Effector memory CD8-positive, alpha-beta T cell (primary cell): ENCODE results near the gene BCL2L14.
A peak's percentile ranks its signal among the peaks of the same experiment; 100 is the strongest.

Experiments
- ATAC-seq: fragments of 150-1000 bp; cut with Tn5 transposase; replicated peaks from 2 replicates; pipeline ENCODE4 v1.10.0; 2021; ENCODE audit warnings: mild to moderate bottlenecking, moderate library complexity
- DNase-seq, 3 experiments: peaks; one replicate each; pipeline ENCODE4 v3.0.0; 2021
- H3K27ac Mint-ChIP-seq, 2 donors: one replicate each; pipeline ENCODE4 v1.8.0; 2022; ENCODE audit warnings: mild to moderate bottlenecking in 2 of 2, mixed read lengths in 2 of 2, moderate library complexity in 2 of 2
- H3K27me3 Mint-ChIP-seq, 2 donors: one replicate each; pipeline ENCODE4 v1.8.0; 2022; ENCODE audit warnings: mixed read lengths in 2 of 2
- H3K36me3 Mint-ChIP-seq: one replicate; pipeline ENCODE4 v1.8.0; 2022; ENCODE audit warnings: mild to moderate bottlenecking, moderate library complexity, mixed read lengths; ENCODE audit not compliant: insufficient read depth
- H3K4me1 Mint-ChIP-seq, 2 donors: one replicate each; pipeline ENCODE4 v1.8.0; 2022; ENCODE audit warnings: low read depth in 2 of 2, mixed read lengths in 2 of 2
- H3K4me3 Mint-ChIP-seq, 2 donors: one replicate each; pipeline ENCODE4 v1.8.0; 2022; ENCODE audit warnings: mild to moderate bottlenecking in 2 of 2, mixed read lengths in 2 of 2, moderate library complexity in 2 of 2
- H3K9me3 Mint-ChIP-seq, 2 donors: one replicate each; pipeline ENCODE4 v1.8.0; 2022; ENCODE audit warnings: mixed read lengths in 2 of 2

The BCL2L14 gene

DNA sequence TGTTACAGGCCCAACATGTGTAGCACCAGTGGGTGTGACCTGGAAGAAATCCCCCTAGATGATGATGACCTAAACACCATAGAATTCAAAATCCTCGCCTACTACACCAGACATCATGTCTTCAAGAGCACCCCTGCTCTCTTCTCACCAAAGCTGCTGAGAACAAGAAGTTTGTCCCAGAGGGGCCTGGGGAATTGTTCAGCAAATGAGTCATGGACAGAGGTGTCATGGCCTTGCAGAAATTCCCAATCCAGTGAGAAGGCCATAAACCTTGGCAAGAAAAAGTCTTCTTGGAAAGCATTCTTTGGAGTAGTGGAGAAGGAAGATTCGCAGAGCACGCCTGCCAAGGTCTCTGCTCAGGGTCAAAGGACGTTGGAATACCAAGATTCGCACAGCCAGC, 8.6 kb downstream of the BCL2L14 start:
- ATAC-seq (no peak), DNase-seq (no peak)
- Mint-ChIP-seq H3K9me3 (no peaks in the 10 kb centered on the region), H3K27me3 (peaks cover 30 to 40% of the 10 kb centered on the region in 2 donors), H3K4me1 (no peaks in the 10 kb centered on the region), H3K27ac (no peak overlapping the region), H3K4me3 (no peak overlapping the region), H3K36me3 (no peaks in the 10 kb centered on the region)

DNA sequence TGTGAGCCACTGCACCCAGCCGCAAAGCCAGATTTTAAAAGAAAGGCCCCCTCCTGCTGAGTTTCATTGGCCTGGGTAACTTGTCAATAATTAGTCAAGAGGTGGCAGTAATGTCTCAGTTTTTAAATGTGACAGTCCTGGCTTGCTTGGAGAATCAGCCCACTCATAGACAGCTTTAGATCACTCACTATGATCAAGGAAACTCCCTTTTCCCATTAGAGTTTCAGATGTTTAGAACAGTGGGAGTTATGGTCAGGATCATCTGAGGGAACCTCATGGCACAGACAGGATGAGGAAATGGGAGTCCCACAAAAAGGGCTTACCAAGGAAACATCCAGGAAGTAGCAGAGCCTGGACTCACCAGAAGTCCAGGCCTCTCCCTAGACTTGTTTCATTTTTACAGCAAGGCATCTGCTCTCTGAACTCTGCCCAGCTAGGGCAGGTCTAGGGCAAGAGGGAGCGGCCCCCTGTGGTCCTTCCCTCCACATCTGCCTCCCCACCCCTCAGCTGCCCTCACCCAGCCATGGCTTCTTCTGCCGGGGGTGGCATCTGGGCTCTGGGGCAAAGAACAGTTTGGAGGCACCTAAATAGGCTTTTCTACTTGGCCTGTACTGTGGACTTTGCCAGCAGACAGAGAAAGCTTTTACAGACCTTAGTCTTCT, 11.2 kb downstream of the BCL2L14 start:
- H3K4me3 Mint-ChIP-seq = no peak overlapping the region
- no peaks in the 10 kb centered on the region for H3K9me3 Mint-ChIP-seq
- no peaks in the 10 kb centered on the region for H3K36me3 Mint-ChIP-seq
- DNase-seq = no peak
- no peak overlapping the region for H3K27ac Mint-ChIP-seq
- peak; percentile 33 for ATAC-seq
- no peaks in the 10 kb centered on the region for H3K4me1 Mint-ChIP-seq
- peaks cover 21 to 26% of the 10 kb centered on the region in 2 donors for H3K27me3 Mint-ChIP-seq

- Mint-ChIP-seq H3K27me3 (peaks cover 21 to 35% of the 10 kb centered on the region in 2 donors), H3K4me1 (no peaks in the 10 kb centered on the region), H3K9me3 (no peaks in the 10 kb centered on the region), H3K36me3 (peaks cover 3% of the 10 kb centered on the region), H3K4me3 (no peak overlapping the region), H3K27ac (no peak overlapping the region)
- no peak for ATAC-seq
- no peak for DNase-seq
These were observed 12.9 kb downstream of the BCL2L14 start for GRCh38 chr12:12083688-12084087.

DNA sequence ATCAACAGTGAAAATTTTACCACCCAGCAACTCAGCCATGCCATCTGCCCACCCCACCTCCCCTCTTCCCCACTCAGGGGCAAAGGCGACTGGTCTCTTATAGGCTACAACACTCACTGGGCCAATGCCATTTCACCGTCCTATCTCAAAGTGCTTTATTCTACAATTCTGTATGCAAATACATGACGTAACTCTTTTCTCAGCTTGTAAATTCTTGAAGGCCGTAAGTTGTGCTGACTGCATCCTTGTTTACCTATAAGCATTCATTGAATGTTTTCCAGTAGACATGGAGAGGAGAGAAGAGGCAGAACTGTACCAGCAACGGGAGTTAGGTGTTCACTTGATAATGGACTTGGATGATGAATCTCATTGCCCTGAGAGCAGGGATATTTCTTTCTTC, 15.6 kb downstream of the BCL2L14 start:
- no peak for ATAC-seq
- no peaks in the 10 kb centered on the region for H3K9me3 Mint-ChIP-seq
- no peak overlapping the region for H3K4me3 Mint-ChIP-seq
- H3K27me3 Mint-ChIP-seq = peaks cover 30 to 41% of the 10 kb centered on the region in 2 donors
- peaks cover 4% of the 10 kb centered on the region for H3K36me3 Mint-ChIP-seq
- no peaks in the 10 kb centered on the region for H3K4me1 Mint-ChIP-seq
- DNase-seq = no peak
- H3K27ac Mint-ChIP-seq = no peak overlapping the region

DNA sequence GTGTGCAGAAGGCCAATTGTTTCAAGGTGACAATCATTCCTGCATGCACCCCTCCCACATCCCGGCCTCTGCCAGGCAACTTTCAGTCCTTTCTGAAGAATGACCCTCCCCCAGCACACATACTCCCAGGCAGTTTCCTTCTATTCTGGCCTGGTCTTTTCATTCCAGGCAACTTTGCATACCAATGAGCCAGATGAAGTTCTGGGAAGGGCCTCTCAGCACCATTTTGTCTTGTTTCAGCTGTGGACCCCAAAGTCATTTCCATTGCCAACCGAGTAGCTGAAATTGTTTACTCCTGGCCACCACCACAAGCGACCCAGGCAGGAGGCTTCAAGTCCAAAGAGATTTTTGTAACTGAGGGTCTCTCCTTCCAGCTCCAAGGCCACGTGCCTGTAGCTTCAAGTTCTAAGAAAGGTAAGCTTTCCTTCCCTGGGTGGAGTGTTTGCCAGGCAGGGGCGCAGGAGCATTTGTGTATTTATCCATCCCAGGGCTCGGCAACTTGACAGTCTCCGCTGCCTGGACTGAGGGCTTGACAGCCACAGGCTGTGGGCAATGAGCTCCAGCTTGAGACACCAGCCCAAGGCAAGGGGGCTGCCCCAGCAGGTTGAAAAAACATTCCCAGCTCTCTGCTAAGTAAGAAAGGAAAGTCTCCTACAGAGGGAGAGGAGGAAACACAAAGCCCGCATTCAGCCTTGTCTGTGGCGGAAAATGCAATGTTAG, 16.4 kb downstream of the BCL2L14 start:
- no peak overlapping the region for H3K27ac Mint-ChIP-seq

GRCh38 chr12:12087693-12088034, 16.9 kb downstream of the BCL2L14 start:
- no peak for ATAC-seq
- Mint-ChIP-seq H3K27ac (no peak overlapping the region), H3K27me3 (peaks cover 35 to 54% of the 10 kb centered on the region in 2 donors), H3K36me3 (peaks cover 4% of the 10 kb centered on the region), H3K9me3 (no peaks in the 10 kb centered on the region), H3K4me3 (no peak overlapping the region), H3K4me1 (no peaks in the 10 kb centered on the region)
- no peak for DNase-seq

More for the DNA sequence above, 16.4 kb downstream of the BCL2L14 start:
- Mint-ChIP-seq H3K4me3 (no peak overlapping the region), H3K9me3 (no peaks in the 10 kb centered on the region), H3K4me1 (no peaks in the 10 kb centered on the region), H3K27me3 (peaks cover 32 to 49% of the 10 kb centered on the region in 2 donors), H3K36me3 (peaks cover 4% of the 10 kb centered on the region)
- ATAC-seq (no peak), DNase-seq (no peak)

- Mint-ChIP-seq H3K27ac (no peak overlapping the region), H3K4me3 (no peak overlapping the region), H3K36me3 (peaks cover 4% of the 10 kb centered on the region), H3K9me3 (no peaks in the 10 kb centered on the region), H3K27me3 (peaks cover 39 to 55% of the 10 kb centered on the region in 2 donors), H3K4me1 (no peaks in the 10 kb centered on the region)
- ATAC-seq = no peak
- DNase-seq = no peak
These were observed 17.4 kb downstream of the BCL2L14 start for GRCh38 chr12:12088147-12088546.

DNA sequence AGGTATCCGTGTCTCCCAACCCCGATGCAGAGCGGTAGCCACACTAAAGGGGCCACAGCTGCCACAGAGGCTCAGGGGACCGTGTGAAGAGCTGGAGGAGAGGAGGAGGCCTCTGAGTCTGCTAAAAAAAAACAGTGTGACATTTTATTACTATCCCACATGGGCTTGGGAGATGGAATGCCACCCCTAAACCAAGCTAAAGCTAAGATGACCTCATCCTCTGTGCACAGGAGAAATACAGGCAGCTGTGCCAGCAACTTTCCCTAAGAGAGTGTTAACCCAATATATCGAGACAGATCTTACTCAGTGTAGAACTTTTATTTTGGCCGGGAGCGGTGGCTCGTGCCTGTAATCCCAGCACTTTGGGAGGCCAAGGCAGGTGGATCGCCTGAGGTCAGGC, 18.0 kb downstream of the BCL2L14 start:
- H3K4me3 Mint-ChIP-seq = no peak overlapping the region
- H3K27me3 Mint-ChIP-seq = peaks cover 40 to 55% of the 10 kb centered on the region in 2 donors
- no peak overlapping the region for H3K27ac Mint-ChIP-seq
- H3K36me3 Mint-ChIP-seq = peaks cover 4% of the 10 kb centered on the region
- no peaks in the 10 kb centered on the region for H3K9me3 Mint-ChIP-seq
- no peak for DNase-seq
- no peak for ATAC-seq
- no peaks in the 10 kb centered on the region for H3K4me1 Mint-ChIP-seq

DNA sequence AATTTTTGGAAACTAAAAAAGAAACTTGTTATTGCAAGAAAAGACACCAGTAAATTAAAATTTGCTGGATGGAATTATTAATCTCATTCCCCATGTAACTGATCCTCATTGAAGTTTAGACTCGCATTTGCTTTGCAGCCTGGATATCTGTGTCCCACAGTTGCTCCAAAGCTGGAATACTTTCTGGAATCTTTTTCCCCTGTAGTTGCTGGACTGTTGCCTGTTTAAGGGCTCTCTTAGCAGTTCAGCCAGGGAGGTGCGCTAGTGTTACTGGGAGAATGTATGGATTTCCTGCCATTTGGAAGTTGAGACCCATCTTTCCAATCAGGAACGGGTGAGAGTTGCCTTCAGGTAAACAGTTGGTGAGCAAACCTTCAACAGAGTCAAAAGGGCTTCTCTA, 20.3 kb downstream of the BCL2L14 start:
- Mint-ChIP-seq H3K36me3 (peaks cover 4% of the 10 kb centered on the region), H3K9me3 (no peaks in the 10 kb centered on the region), H3K27ac (no peak overlapping the region), H3K4me1 (peaks cover 0 to 2% of the 10 kb centered on the region in 2 donors), H3K4me3 (no peak overlapping the region), H3K27me3 (peaks cover 59 to 75% of the 10 kb centered on the region in 2 donors)
- DNase-seq (no peak), ATAC-seq (no peak)

DNA sequence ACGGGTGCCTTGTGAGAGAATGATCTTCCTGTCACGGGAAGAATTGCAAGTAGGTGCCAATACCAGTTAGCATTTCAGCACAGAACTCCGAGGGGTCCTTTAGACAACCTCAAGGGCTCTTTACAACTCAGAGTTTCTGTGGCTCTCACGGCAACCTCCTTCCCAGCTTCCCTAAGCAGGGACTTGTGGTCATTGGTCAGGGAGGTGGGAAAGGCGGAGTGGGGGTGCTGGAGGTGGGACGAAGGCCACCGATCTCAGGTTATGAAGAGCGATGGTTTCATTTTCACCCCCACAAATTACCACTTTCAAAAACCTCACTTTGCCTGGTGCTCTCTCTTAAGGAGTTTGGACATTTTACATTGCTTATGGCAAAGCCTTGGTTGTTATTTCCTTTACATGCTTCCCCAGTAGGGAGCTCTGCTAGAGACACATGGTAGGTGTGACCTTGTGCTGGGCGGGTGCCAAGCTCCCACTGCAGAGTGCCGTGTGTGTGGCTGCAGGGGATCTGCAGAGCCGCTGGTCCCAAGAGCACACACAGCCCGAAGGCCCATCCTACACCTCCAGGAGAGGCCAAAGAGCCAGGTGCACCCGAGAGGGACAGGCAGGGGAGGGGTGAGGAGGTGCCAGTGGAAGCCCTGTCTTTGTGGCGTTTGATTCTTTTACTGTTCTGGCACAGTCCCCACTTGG, 21.4 kb downstream of the BCL2L14 start:
- no peak overlapping the region for H3K27ac Mint-ChIP-seq
- H3K4me3 Mint-ChIP-seq = no peak overlapping the region
- H3K36me3 Mint-ChIP-seq = peaks cover 4% of the 10 kb centered on the region
- peaks cover 58 to 74% of the 10 kb centered on the region in 2 donors for H3K27me3 Mint-ChIP-seq
- no peaks in the 10 kb centered on the region for H3K9me3 Mint-ChIP-seq
- ATAC-seq (no peak), DNase-seq (no peak)
- H3K4me1 Mint-ChIP-seq = peaks cover 0 to 2% of the 10 kb centered on the region in 2 donors

DNA sequence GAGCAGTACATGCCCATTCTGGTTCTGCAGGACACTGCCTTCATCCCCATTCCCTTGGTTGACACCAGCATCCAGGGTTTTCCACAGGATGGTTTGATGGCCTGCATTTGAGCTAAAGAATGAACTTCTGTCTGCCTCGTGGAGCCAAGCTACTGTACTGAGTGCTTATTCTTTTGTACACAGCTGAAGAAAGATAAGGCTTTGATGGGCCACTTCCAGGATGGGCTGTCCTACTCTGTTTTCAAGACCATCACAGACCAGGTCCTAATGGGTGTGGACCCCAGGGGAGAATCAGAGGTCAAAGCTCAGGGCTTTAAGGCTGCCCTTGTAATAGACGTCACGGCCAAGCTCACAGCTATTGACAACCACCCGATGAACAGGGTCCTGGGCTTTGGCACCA, 23.7 kb downstream of the BCL2L14 start:
- DNase-seq (no peak), ATAC-seq (no peak)
- Mint-ChIP-seq H3K36me3 (no peaks in the 10 kb centered on the region), H3K4me3 (no peak overlapping the region), H3K27ac (no peak overlapping the region), H3K4me1 (peaks cover 0 to 2% of the 10 kb centered on the region in 2 donors), H3K27me3 (peaks cover 56 to 62% of the 10 kb centered on the region in 2 donors), H3K9me3 (no peaks in the 10 kb centered on the region)

- Mint-ChIP-seq H3K9me3 (no peaks in the 10 kb centered on the region), H3K36me3 (no peaks in the 10 kb centered on the region), H3K27me3 (peaks cover 53 to 61% of the 10 kb centered on the region in 2 donors), H3K4me1 (peaks cover 0 to 2% of the 10 kb centered on the region in 2 donors), H3K4me3 (no peak overlapping the region), H3K27ac (no peak overlapping the region)
- ATAC-seq (no peak), DNase-seq (no peak)
These were observed 24.3 kb downstream of the BCL2L14 start for GRCh38 chr12:12095021-12095420.

DNA sequence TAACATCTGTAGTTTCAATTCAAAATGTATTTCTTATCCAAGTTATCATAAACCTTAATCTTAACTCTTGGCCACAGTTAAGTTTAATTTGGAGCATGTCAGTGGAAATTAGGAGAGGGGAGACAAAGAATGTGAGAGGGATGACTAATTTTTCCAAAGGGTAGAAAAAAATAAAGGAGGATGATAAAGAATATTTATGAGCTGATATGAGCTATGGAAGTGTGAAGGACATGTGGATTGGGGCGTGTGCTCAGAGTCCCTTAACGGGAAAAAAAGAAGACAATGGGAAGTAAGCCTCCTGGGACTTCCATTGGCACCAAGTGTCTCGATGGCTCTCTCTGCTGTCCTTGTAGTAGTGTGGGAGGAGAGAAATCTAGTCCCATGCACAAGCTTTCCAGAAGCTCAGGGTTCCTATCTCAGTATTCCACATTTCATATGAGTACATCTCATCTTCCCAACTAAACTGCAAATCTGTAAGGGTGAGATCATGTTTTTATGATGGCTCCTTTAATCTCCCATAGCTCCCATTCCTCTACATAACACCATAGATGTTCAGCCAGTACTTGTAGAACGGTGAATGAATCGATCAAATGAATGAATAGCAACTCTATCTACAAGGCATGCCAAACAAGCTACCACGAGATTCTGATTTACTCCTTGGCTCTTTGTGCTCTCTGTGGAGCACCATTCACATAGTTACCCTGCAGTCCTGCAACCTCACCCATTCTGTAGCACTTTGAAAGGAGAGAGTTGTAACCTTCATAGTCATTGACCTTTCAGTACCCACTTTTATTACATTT, 27.4 kb downstream of the BCL2L14 start:
- no peak overlapping the region for H3K4me3 Mint-ChIP-seq
- H3K4me1 Mint-ChIP-seq = peaks cover 0 to 2% of the 10 kb centered on the region in 2 donors
- DNase-seq (no peak), ATAC-seq (no peak)
- H3K27me3 Mint-ChIP-seq = peaks cover 50 to 63% of the 10 kb centered on the region in 2 donors
- H3K9me3 Mint-ChIP-seq = no peaks in the 10 kb centered on the region
- H3K36me3 Mint-ChIP-seq = no peaks in the 10 kb centered on the region
- H3K27ac Mint-ChIP-seq = no peak overlapping the region
